Fibroblast of skin of back (primary cell): ENCODE measurements around the gene GRPEL2.
"Not testable (repeated sequence)": the region's sequence is repeated elsewhere in the genome, so short reads cannot be mapped to it uniquely, and the experiment has no call there.

Experiments used
- DNase-seq: peaks from one replicate; pipeline ENCODE4 v3.0.0-alpha.2; 2013

GRPEL2 gene

GRCh38 chr5:149378241-149378820 lies 33.0 kb downstream of the GRPEL2 start:
- no peak for DNase-seq

GRCh38 chr5:149379177-149379761 lies 34.0 kb downstream of the GRPEL2 start, which contains the start of gene IL17B:
TSS of gene IL17B (minus strand) at chr5:149379292. CDS start at chr5:149379225, 67 bp downstream.
- no peak for DNase-seq

GRCh38 chr5:149379818-149380374 lies 34.6 kb downstream of the GRPEL2 start:
- DNase-seq: no peak

GRCh38 chr5:149380466-149381121 lies 35.3 kb downstream of the GRPEL2 start:
- DNase-seq: peak; percentile 85

GRCh38 chr5:149381261-149381985 lies 36.1 kb downstream of the GRPEL2 start:
- no peak for DNase-seq

- peak; percentile 78 for DNase-seq
These were observed 36.7 kb downstream of the GRPEL2 start for GRCh38 chr5:149381986-149382338.

- DNase-seq: no peak
These were observed 37.4 kb downstream of the GRPEL2 start for GRCh38 chr5:149382517-149383220.

- peak; percentile 71 for DNase-seq
These were observed 38.1 kb downstream of the GRPEL2 start for GRCh38 chr5:149383399-149383798.

GRCh38 chr5:149386166-149386565 lies 40.9 kb downstream of the GRPEL2 start:
- DNase-seq: no peak

GRCh38 chr5:149387081-149387631 lies 41.9 kb downstream of the GRPEL2 start:
- peak; percentile 57 for DNase-seq

GRCh38 chr5:149387982-149388381 lies 42.7 kb downstream of the GRPEL2 start:
- no peak for DNase-seq

- no peak for DNase-seq
These were observed 43.3 kb downstream of the GRPEL2 start for GRCh38 chr5:149388498-149389190.

GRCh38 chr5:149389552-149390495 lies 44.5 kb downstream of the GRPEL2 start:
- DNase-seq: no peak

GRCh38 chr5:149391076-149391475 lies 45.8 kb downstream of the GRPEL2 start:
- DNase-seq: not testable (repeated sequence)

- no peak for DNase-seq
These were observed 46.2 kb downstream of the GRPEL2 start for GRCh38 chr5:149391524-149391923.

- DNase-seq: peak; percentile 57
These were observed 47.4 kb downstream of the GRPEL2 start for GRCh38 chr5:149392718-149393117.

- DNase-seq: not testable (repeated sequence)
These were observed 49.7 kb downstream of the GRPEL2 start for GRCh38 chr5:149394996-149395395.

GRCh38 chr5:149397530-149397929 lies 52.2 kb downstream of the GRPEL2 start:
- peak; percentile 95 for DNase-seq

GRCh38 chr5:149398747-149399266 lies 53.5 kb downstream of the GRPEL2 start:
- DNase-seq: not testable (repeated sequence)

- DNase-seq: peak; percentile 33
These were observed 54.5 kb downstream of the GRPEL2 start for GRCh38 chr5:149399775-149400174.
